Spleen (tissue), 13 donors: ENCODE data around the gene TOR1B. TPM values are rescaled to one million over a fixed set of nuclear protein-coding genes. Genes with fewer than 3 reads are reported as not detected.

Experiments
- DNase-seq: peaks from one replicate; pipeline ENCODE4 v3.0.0-alpha.2; 2020
- H3K27ac ChIP-seq, 8 donors: fragments of 200-600 bp; sonication (generic) in 7 of 8; 1 replicate in 4 of 8; 2 replicates in 4 of 8; pipeline versions ENCODE4 v1.5.0 to v1.8.0; 2016 to 2021; ENCODE audit warnings: inconsistent platforms in 4 of 8, mild to moderate bottlenecking in 4 of 8, moderate library complexity in 1 of 8
- H3K27me3 ChIP-seq, 7 donors: fragments of 200-600 bp; sonication (generic) in 6 of 7; replicated peaks in 1 of 7; 1 replicate in 4 of 7; 2 replicates in 3 of 7; pipeline versions ENCODE4 v1.5.0 to v1.8.0; 2016 to 2021; ENCODE audit warnings: inconsistent platforms in 3 of 7, mild to moderate bottlenecking in 1 of 7
- H3K36me3 ChIP-seq, 6 donors: fragments of 200-600 bp; sonication (generic) in 5 of 6; 1 replicate in 4 of 6; 2 replicates in 2 of 6; pipeline versions ENCODE4 v1.5.0 to v1.8.0; 2016 to 2021; ENCODE audit warnings: inconsistent platforms in 2 of 6
- H3K4me1 ChIP-seq, 6 donors: fragments of 200-600 bp; sonication (generic) in 5 of 6; 1 replicate in 3 of 6; 2 replicates in 3 of 6; pipeline versions ENCODE4 v1.5.0 to v1.8.0; 2016 to 2021; ENCODE audit warnings: inconsistent platforms in 3 of 6
- H3K4me3 ChIP-seq, 8 donors: fragments of 200-600 bp; sonication (generic) in 7 of 8; 1 replicate in 4 of 8; 2 replicates in 4 of 8; pipeline versions ENCODE4 v1.5.0 to v1.8.0; 2016 to 2021; ENCODE audit warnings: inconsistent platforms in 4 of 8, mild to moderate bottlenecking in 4 of 8, moderate library complexity in 2 of 8
- H3K9me3 ChIP-seq, 8 donors: fragments of 200-600 bp; sonication (generic) in 7 of 8; 1 replicate in 4 of 8; 2 replicates in 4 of 8; pipeline versions ENCODE4 v1.5.0 to v1.8.0; 2016 to 2021; ENCODE audit warnings: inconsistent platforms in 4 of 8
- CTCF ChIP-seq, 11 experiments: fragments of 200-600 bp in 7 of 11; fragments of 450-650 bp in 4 of 11; sonication (generic) in 4 of 11; IDR thresholded peaks in 8 of 11; conservative IDR thresholded peaks in 3 of 11; 1 replicate in 7 of 11; 2 replicates in 4 of 11; pipeline versions ENCODE4 v1.4.0 to v1.8.0; 2016 to 2021; ENCODE audit warnings: antibody characterized with exemption in 11 of 11, inconsistent platforms in 4 of 11, mild to moderate bottlenecking in 1 of 11
- POLR2A ChIP-seq, 3 donors: fragments of 450-650 bp; IDR thresholded peaks; one replicate each; pipeline ENCODE4 v1.5.1; 2017; ENCODE audit warnings: antibody characterized with exemption in 3 of 3, mild to moderate bottlenecking in 1 of 3
- POLR2AphosphoS5 ChIP-seq, 3 donors: sonication (generic); formaldehyde crosslinking; IDR thresholded peaks; one replicate each; pipeline ENCODE4 v1.5.1; 2017; ENCODE audit warnings: antibody characterized with exemption in 3 of 3
- WGBS, 5 donors: extraction: QIAGEN DNeasy Blood & Tissue Kit in 3 of 5; methylation state at CpG; one replicate each; pipeline versions ENCODE4 v1.1.5 to v1.1.7; 2013 to 2018; 5-methylcytosine and 5-hydroxymethylcytosine counted together
- intact Hi-C: fragments of 100-400 bp; cut with DNase I; formaldehyde crosslinking; loops from one replicate; pipeline ENCODE4 v1.15.0; 2023; ENCODE audit warnings: low total_unique reads
- long read RNA-seq, 2 donors: transcript quantifications; one replicate each; lab custom pipeline, GENCODE V29; 2026
- polyA plus RNA-seq, 3 donors: library from polyadenylated mRNA; stranded (reverse); fragments of 200-250 nt; gene quantifications; one replicate each; pipeline ENCODE4 v1.2.1, GENCODE V29; 2013
- total RNA-seq, 7 donors: library from RNA; depleted of rRNA in 3 of 7; stranded (reverse); fragments of >200 nt in 3 of 7; fragmentation: NEBNext Ultra II Directional in 4 of 7; extraction: Animal tissue kit (Norgen Biotek cat#: 25700) in 4 of 7; gene quantifications; one replicate each; pipeline versions ENCODE4 v1.1.0 to v1.2.1, GENCODE V29; 2016 to 2021
- donor health status: healthy with polysubstance abuse.
- donor health status: DM: no; HTN: no; CAD: no; lungs with moderate emphysema.
- donor health status: DM: no; HTN: no; CAD: no.
- donor health status: Bipolar disorder and iron deficiency.
- donor health status: healthy.
- donor health status: DM: no; HTN: no; CAD: no.
- donor health status: DM: yes; HTN: yes; CAD: no.

Gene TOR1B
- 10 to 100 TPM; 16.1 to 38.0 (median 18.9) TPM for total RNA-seq
- polyA plus RNA-seq = 1 to 10 TPM; 5.3 to 8.3 (median 6.3) TPM
- long read RNA-seq, donor 1, partial matches to known transcripts = 24 of 29 reads
- long read RNA-seq, donor 1, other reads (novel, unspliced or antisense) = 0 of 29 reads
- long read RNA-seq, donor 2, partial matches to known transcripts = 0 of 1 reads
- long read RNA-seq, donor 2, other reads (novel, unspliced or antisense) = 0 of 1 reads

- 0 to 1% (median 1%) methylated on average over 48 to 93 of the region's 93 CpGs for WGBS, 5 donors
- intact Hi-C loops = no loop called here
- peak within 1 kb of the TSS; percentile 75 to 95 (median 90) for H3K4me3 ChIP-seq
- H3K27ac ChIP-seq = peak within 1 kb of the TSS; percentile 87 to 95 (median 92)
- DNase-seq = peak; percentile 98
- H3K27me3 ChIP-seq = no peaks in the 10 kb centered on the region
- H3K36me3 ChIP-seq = peaks cover 0 to 39% (median 11%) of the 10 kb centered on the region in 6 donors
- H3K9me3 ChIP-seq = no peaks in the 10 kb centered on the region
- TF ChIP-seq CTCF (IDR thresholded peaks at IDR 0.05 in 8 of 11, conservative IDR thresholded peaks at IDR 0.05 in 3 of 11) = peak in 1 of 11 experiments; percentile 34
- TF ChIP-seq POLR2A (IDR thresholded peaks at IDR 0.05) = peak in 2 of 3 donors; percentile 44
- TF ChIP-seq POLR2AphosphoS5 (IDR thresholded peaks at IDR 0.05) = peak; percentile 96 to 97 (median 97)
- H3K4me1 ChIP-seq = peaks cover 8 to 46% (median 22%) of the 10 kb centered on the region in 6 donors
These were observed at the start of gene TOR1B for GRCh38 chr9:129802833-129803675. TOR1B (plus strand) TSS chr9:129803184; CDS start chr9:129803213, 29 bp downstream.

GRCh38 chr9:129755151-129755550 lies 47.8 kb upstream of the TOR1B start:
- TF ChIP-seq POLR2AphosphoS5 (IDR thresholded peaks at IDR 0.05) (no peak), CTCF (IDR thresholded peaks at IDR 0.05 in 8 of 11, conservative IDR thresholded peaks at IDR 0.05 in 3 of 11) (no peak), POLR2A (IDR thresholded peaks at IDR 0.05) (no peak)
- peaks cover 0 to 24% (median 0%) of the 10 kb centered on the region in 7 donors for H3K27me3 ChIP-seq

GRCh38 chr9:129756191-129756590 lies 46.8 kb upstream of the TOR1B start:
- H3K27me3 ChIP-seq = peaks cover 0 to 23% (median 0%) of the 10 kb centered on the region in 7 donors
- H3K27ac ChIP-seq = peak overlapping the region in 1 of 8 donors; percentile 42
- no peaks in the 10 kb centered on the region for H3K9me3 ChIP-seq
- H3K4me1 ChIP-seq = peaks cover 9 to 38% (median 25%) of the 10 kb centered on the region in 6 donors
- intact Hi-C loops = no loop called here
- TF ChIP-seq CTCF (IDR thresholded peaks at IDR 0.05 in 8 of 11, conservative IDR thresholded peaks at IDR 0.05 in 3 of 11) (no peak), POLR2A (IDR thresholded peaks at IDR 0.05) (no peak), POLR2AphosphoS5 (IDR thresholded peaks at IDR 0.05) (no peak)
- no peaks in the 10 kb centered on the region for H3K36me3 ChIP-seq
- WGBS, 5 donors = 90 to 98% (median 95%) methylated on average over 6 of the region's 6 CpGs
- DNase-seq = no peak
- no peak overlapping the region for H3K4me3 ChIP-seq

More at GRCh38 chr9:129755151-129755550, 47.8 kb upstream of the TOR1B start:
- Histone ChIP-seq H3K4me1 (peaks cover 9 to 38% (median 25%) of the 10 kb centered on the region in 6 donors), H3K27ac (no peak overlapping the region), H3K9me3 (no peaks in the 10 kb centered on the region), H3K4me3 (no peak overlapping the region), H3K36me3 (no peaks in the 10 kb centered on the region)
- intact Hi-C loops = no loop called here
- WGBS, 5 donors = 80 to 95% (median 90%) methylated on average over 4 to 5 of the region's 5 CpGs
- no peak for DNase-seq

- WGBS, 5 donors = 27 to 38% (median 28%) methylated on average over 9 of the region's 9 CpGs
- Histone ChIP-seq H3K27ac (peak overlapping the region in 5 of 8 donors; percentile 6 to 56 (median 28)), H3K4me1 (peaks cover 9 to 43% (median 26%) of the 10 kb centered on the region in 6 donors), H3K9me3 (no peaks in the 10 kb centered on the region), H3K36me3 (no peaks in the 10 kb centered on the region), H3K27me3 (peaks cover 0 to 20% (median 0%) of the 10 kb centered on the region in 7 donors), H3K4me3 (peak overlapping the region in 1 of 8 donors; percentile 31)
- no peak for TF ChIP-seq POLR2A (IDR thresholded peaks at IDR 0.05)
- no peak for TF ChIP-seq CTCF (IDR thresholded peaks at IDR 0.05 in 8 of 11, conservative IDR thresholded peaks at IDR 0.05 in 3 of 11)
- TF ChIP-seq POLR2AphosphoS5 (IDR thresholded peaks at IDR 0.05) = no peak
- intact Hi-C loops = no loop called here
- no peak for DNase-seq
These were observed 45.9 kb upstream of the TOR1B start for GRCh38 chr9:129757045-129757444.
